NOMO-1 treated with DMSO at 0.1 percent for 48 hours (cell line): ENCODE measurements around the gene SCARF1.
A peak's percentile ranks its signal among the peaks of the same experiment; 100 is the strongest.

ENCODE experiments used
- DNase-seq: peaks from one replicate; lab custom pipeline; 2025; ENCODE audit not compliant: unreplicated experiment; lab: John Stamatoyannopoulos, UW

The SCARF1 gene

GRCh38 chr17:1648173-1648962 is 2.8 kb upstream of the SCARF1 start:
- DNase-seq, result no peak

- DNase-seq, result no peak
Observed at GRCh38 chr17:1647802-1648171, 2.3 kb upstream of the SCARF1 start.

GRCh38 chr17:1646199-1646875 is 805 bp upstream of the SCARF1 start:
- DNase-seq, result no peak

- DNase-seq, result no peak
Observed at GRCh38 chr17:1644493-1645206, 882 bp downstream of the SCARF1 start.

DNA sequence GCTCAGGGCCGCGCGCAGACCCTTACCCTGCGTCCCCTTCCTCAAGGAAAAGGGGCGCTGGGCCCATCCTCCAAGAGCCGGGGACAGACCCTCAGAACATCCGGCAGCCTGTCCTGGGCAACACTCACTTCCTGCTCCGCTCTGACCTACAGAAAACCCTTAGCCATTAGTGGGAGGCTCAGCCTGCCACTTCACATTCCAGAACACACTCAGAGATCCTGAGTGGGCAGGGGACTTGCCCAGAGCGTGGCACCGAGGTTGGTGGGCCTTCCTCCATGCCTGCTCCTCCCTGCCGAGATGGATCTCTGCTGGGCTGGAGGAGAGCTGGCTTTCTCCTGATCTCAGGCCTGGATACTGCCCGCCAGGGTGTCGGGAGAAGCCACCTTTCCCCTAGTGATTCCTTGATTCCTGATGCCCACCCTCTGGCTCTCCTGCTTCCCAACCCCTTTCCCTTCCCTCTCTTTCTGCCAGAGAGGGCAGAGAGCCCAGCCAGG is 1.5 kb downstream of the SCARF1 start:
- no peak for DNase-seq

DNA sequence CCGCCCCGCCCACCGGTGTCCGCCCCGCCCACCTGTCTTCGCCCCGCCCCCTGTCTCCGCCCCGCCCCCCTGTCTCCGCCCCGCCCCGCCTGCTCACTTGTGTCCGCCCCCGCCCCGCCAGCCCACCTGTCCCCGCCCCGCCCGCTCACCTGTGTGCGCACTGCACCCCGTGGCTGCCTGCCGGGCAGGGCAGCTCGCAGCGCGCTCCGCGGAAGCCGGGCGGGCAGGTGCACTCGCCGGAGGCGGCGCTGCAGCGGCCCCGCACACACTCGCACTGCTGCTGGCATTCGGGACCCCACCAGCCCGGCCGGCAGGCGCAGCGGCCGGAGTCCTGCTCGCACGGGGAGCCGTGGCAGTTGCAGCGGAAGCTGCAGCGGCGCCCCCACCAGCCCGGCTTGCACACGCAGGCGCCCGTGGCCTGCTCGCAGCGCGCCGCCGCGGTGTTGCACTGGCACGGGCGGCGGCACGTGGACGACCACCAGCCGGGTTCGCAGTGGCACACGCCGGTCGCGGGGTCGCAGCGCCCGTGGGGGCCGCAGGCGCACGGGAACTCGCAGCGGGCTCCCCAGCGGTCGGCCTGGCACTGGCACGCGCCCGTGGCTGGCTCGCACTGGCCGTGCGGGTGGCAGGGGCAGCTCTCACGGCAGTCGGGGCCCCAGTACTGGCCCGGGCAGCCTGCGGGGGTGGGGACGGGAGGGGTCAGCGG is 2.1 kb downstream of the SCARF1 start:
- peak; percentile 25 for DNase-seq

GRCh38 chr17:1641065-1641403 is 4.5 kb downstream of the SCARF1 start:
- DNase-seq, result no peak

DNA sequence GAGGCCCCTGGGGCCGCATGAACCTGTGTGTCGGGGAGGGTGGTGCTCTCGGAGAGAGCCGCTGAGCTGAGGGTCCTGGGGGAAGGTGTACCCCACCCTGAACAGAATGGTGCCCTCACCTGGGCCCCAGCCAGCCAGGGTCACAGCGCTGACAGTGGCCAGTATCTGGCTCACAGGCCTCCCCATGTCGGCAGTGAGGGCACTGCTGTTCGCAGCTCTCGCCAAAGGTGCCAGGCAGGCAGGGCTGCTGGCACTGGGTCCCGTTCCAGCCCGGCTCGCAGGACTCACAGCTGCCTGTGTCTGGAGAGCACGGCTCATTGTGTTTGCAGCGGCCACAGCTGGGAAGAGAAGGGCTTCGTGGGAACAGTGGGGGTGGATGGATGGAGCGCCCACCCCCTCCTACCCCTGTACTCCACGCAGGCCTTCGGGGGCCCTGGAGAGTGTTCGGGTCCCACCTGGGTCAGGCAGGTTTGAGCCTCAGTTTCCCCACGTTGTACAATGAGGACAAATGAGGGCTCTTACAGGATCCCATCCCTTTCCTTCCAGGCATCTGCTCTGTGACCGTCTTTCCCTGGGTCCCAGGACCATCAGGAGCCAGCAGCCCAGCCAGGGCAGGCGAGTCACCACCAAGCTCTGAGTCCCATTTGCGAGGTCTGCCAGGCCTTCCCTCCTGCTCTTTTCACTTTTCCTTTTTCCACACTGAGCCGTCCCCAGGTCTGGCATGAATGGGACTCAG is 5.0 kb downstream of the SCARF1 start:
- no peak for DNase-seq

- no peak for DNase-seq
Observed at GRCh38 chr17:1639549-1640180, 5.9 kb downstream of the SCARF1 start.

DNA sequence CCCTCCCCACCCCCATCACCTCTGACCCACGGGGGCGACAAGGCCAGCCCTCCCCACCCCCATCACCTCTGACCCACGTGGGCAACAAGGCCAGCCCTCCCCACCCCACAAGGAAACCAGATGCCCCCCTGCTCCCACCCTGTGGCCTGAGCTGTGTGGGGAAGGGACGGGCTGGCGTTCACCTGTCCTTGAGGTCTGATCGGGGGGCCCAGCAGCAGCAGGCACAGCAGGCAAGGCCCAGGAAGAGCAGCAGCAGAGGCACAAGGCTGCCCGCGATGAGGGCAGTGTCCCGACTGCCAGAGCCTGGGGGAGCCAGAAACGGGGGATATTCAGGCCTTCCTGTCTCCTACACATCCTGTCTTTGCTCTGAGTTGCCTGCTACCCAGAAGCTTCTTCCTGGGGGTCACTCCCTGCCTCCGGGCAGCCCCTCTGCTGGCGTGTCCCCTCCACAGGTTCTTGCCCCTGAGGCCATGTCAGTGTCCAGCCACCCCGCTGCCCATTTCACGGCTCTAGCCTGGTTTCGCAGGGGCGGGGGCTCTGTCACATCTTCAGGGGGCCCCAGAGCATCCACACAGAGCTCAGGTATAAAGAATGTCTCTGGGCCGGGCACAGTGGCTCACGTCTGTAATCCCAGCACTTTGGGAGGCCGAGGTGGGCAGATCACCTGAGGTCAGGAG is 6.8 kb downstream of the SCARF1 start:
- DNase-seq, result no peak

DNA sequence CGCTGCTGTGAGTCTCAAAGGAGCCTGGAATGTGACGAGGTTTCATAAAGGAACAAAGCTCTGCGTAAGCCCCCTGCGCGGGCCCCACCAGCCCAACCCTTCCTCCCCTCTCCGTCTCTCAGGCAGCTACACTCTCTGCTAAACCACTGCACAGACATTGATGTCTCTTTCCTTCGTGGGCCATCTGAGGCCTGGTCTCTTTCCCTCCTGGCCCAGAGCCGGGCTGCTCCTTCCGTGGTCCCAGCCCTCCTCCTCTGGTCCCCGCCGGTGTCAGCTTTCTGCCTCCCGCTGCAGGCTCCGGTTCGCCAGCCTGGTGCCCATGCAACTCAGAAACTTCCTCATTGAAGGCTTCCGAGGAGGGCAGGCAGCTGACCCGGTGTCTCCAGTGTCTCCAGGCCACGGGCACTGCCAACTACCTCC is 7.4 kb downstream of the SCARF1 start:
- no peak for DNase-seq

DNA sequence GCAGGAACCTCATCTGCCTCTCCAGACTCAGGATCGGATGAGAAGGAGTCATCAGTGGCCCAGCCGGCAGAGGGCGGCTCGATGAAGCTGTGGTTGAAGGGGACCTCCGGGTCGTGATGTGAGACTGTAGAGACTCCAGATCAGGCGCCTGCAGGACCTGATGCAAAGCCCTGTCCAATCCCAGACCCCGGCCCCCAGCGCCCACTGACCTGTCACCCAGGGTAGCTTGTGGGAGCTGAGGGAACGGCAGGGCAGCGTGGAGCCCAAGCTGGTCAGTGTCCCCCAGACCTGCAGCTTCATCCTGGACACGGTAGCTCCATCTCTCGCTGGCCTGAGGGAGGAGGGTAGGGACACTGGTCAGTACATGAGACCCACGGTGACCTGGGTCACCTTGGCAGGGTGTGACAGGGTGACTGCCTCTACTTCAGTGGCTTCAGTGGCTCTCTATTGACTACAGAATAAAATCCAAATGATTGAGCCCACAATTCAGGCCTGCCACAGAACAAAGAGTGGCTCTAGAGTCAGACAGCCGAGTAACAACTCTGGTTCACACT is 8.7 kb downstream of the SCARF1 start:
- DNase-seq, result no peak

GRCh38 chr17:1635675-1636465 is 9.7 kb downstream of the SCARF1 start:
- DNase-seq, result no peak

GRCh38 chr17:1634841-1635650 is 10.5 kb downstream of the SCARF1 start:
- DNase-seq, result no peak

DNA sequence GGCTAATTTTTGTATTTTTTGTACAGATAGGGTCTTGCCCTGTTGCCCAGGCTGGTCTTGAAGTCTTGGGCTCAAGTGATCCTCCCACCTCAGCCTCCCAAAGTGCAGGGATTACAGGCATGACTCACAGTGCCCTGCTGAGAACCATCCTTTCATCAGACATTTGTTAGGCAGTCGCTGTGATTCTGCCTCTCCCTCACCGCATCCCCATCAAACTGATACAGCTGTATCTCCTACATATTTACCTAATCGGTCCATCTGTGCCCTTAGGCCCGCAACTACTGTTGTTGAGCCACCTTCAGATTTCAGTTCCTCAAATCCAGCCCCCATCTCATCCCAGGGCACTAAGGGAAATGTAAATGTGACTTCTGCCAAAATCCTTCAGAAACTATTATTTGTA is 14.9 kb downstream of the SCARF1 start:
- DNase-seq, result peak; percentile 53

DNA sequence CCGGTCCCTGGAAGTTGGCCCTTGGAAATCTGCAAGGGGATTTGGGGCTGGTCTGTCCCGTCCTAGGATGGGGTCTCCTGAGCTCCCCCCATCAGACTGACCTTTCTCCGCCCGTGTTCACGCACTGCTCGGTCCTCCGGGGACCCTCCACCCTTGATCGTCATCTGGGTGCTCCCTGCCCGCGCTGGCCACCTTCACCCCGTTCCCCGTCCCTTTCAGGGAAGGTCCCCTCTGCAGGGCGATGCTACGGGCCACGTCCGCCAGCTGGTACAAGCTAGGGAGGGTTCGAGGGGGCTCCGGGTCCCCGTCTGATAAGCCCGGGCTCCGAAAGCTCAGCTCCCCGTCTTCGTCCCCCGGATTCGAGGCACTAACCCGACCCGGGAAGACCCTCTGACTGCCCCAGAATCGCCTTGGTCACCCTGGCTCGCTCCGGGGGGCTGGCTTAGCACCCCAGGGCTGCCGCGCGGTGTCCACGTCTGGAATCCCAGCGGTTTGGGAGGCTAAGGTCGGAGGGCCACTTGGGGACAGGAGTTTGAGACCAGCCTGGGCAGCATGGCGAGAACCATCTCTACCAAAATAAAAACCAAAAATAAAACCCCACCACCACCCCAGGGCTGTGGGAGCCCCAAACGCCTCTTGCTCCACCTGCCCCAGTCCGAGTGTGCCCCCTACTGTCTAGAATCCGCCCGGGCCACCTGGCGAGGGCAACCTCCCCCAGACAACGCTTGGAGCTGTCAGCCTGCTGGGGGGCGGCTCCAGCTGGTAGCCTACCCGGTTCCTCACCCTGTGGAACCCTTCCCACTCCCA is 15.8 kb downstream of the SCARF1 start:
- peak; percentile 50 for DNase-seq
